GM18951 (cell line): ENCODE data around the gene DLK1.

Source experiments
- POLR2A ChIP-seq: IDR thresholded peaks from 4 replicates; pipeline ENCODE4 v1.6.1; 2011; ENCODE audit warnings: mild to moderate bottlenecking; ENCODE audit not compliant: insufficient read length, insufficient read depth; ENCODE audit errors: extremely low read depth
- in situ Hi-C: fragments of 300-500 bp; cut with MboI; formaldehyde crosslinking; loops from one replicate; pipeline ENCODE4 v1.12.0; 2022; ENCODE audit warnings: low sequenced_read_pairs, mixed read lengths, inconsistent platforms; ENCODE audit not compliant: unreplicated experiment

DLK1 gene

DNA sequence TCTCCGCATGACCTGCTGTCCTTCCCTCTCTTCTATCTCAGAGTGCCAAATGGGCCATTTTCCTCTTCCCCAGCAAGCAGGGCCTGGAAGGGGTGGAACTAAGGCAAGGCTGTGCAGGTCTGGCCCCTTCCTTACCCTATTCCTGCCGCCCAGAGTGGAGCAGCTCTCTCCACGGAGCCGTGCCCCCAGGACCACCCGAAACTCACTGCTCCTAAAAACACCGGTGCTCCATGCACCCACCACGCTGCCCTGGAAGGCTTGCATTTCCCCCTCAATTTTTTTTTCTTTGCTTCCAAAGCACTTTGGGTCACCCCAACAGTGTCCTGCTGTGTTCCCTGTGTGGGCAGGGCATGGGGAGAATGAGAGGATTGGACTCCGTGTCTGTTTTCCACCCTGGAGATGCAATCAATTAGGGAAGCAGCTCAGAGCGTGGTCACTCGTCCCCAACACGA, 50.7 kb downstream of the DLK1 start:
- TF ChIP-seq POLR2A: no peak
- in situ Hi-C loops: no loop called here

DNA sequence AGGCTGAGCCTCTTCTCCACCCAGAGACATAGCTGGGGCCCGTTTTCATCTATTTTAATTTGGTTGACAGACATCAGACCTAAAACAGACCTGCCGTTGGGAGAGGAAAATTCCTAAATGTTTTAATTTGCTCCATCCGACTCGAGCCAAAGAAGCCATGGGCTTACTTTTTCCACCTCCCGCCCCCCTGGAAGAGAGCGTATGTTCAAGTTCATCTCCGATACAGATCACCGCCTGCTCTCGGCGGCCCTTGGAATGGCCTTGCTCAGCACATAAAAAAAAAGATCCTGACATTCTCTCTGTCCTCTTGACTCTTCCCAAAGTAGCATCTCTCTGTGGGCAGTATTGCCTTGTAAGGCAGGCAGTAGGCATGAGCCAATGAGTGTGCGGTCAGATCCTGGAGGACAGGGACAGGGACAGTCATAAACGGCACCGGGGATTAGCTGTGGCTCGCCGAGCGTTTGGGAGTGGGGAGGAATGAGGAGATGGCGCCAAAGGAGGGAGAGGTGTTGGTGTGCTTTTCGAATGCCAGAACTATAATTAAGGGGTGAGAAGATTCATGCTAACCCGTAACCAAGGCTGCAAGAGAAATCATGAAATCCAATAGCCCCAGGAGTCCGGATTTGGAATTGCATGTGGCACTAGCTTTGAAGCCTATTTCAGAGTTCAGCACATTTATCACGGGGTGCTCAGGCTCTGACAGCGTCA, 51.3 kb downstream of the DLK1 start:
- in situ Hi-C loops: no loop called here
- no peak for TF ChIP-seq POLR2A

DNA sequence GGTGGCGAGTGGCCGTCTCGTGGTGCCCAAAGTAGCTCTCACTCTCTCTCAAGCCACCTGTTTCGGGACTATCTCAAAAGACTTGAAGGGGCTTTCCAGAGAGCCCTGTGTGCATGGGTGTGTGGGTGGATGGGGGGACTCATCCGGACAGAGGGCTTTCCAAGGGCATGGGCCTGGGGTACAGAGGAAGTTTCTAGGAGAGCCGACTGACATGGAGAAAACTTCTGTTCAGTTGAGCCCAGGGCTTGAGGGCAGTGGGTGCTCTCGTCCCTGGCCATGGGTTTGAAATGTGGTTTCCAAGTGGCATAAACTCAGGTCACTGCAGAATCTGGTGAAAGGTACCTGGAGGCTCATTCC, 51.8 kb downstream of the DLK1 start:
- in situ Hi-C loops: no loop called here
- TF ChIP-seq POLR2A: no peak

DNA sequence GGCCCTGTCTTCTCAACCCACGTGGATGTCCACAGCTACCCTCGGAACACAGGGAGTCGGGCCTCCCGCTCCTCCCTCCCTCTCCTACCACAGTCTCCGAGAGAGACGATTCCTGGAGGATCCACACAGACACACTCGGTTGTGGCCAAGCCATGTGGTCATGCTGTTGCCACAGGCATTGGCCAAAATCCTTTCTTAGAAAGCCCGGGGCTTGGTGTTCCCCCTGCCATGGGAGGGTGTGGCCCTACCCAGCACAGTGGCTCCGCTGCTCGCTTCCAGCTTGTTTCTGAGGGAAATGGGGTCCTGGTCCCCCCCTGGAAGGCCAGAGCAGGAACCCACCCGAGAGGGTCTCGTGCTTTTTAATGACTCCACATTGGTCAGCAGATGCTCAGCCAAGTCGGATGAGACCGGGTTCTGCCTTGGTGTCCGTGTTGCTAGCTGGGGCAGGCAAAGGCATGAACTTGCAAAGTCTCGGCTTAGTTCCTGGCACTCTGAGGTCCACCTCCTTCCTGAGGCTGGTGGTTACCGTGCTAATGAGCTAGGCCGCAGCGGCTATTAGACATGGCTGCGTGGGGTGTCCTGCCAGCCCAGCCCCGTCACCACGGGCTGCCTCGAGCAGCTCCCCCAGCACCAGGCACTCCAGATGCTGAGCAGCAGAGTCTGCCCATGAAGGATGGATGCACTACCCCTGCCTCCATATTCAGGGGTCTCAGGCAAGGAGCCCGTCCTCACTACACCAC, 52.4 kb downstream of the DLK1 start:
- TF ChIP-seq POLR2A: no peak
- in situ Hi-C loops: no loop called here

- in situ Hi-C loops: no loop called here
- TF ChIP-seq POLR2A: no peak
Measured at GRCh38 chr14:100779691-100780080, 53.0 kb downstream of the DLK1 start.

GRCh38 chr14:100780246-100780645, 53.6 kb downstream of the DLK1 start:
- in situ Hi-C loops: no loop called here
- no peak for TF ChIP-seq POLR2A

DNA sequence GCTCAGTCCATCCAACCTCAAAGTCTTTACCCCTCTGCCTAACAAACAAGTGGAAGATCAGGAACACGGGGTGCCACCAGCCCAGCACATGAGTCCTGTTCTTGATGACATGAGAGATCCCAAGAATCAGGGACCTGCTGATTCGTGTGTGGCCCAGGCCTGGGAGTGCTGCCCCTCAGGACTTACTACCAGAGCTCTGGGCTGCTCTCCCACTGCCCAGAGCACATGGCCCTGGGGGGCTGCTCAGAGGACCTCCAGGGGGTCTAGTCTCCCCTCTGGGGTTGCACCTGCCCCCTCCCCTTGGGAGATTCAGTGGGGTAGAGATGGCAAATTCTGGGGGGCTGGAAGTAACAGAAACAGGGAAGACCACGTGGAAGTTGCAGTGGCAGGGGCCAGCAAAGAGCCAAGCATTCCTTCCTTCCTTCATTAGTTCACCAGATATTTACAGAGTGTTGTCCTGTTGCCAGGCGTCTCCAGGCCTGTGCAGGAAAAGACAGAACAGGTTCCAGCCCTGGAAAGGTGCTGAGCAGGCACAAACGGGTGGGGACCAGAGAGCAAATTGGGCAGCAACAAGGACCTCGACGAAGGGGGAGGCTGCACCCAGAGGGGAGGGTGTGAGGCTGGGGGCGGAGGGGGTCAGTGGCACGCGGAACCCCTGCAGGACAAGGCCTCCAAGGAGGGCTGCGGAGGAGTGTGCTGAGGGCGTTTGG, 54.1 kb downstream of the DLK1 start:
- TF ChIP-seq POLR2A: no peak
- in situ Hi-C loops: no loop called here

DNA sequence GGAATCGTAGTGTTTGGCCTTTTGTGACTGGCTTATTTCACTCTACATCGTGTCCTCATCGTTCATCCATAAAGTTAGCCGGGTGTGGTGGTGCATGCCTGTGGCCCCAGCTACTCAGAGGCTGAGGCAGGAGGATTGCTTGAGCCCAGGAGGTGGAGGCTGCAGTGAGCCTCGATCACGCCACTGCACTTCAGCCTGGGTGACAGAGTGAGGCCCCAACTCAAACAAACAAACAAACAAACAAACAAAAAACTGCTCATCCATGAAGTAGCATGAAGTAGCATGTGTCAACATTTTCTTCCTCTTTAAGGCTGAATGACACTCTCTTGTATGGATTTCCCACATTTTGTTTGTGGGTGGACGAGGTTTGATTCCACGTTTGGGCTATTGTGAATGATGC, 55.3 kb downstream of the DLK1 start:
- in situ Hi-C loops: no loop called here
- TF ChIP-seq POLR2A: no peak

- TF ChIP-seq POLR2A: no peak
- in situ Hi-C loops: no loop called here
Measured at GRCh38 chr14:100782516-100783320, 56.0 kb downstream of the DLK1 start.

GRCh38 chr14:100783630-100784370, 57.1 kb downstream of the DLK1 start:
- TF ChIP-seq POLR2A: no peak
- in situ Hi-C loops: no loop called here

DNA sequence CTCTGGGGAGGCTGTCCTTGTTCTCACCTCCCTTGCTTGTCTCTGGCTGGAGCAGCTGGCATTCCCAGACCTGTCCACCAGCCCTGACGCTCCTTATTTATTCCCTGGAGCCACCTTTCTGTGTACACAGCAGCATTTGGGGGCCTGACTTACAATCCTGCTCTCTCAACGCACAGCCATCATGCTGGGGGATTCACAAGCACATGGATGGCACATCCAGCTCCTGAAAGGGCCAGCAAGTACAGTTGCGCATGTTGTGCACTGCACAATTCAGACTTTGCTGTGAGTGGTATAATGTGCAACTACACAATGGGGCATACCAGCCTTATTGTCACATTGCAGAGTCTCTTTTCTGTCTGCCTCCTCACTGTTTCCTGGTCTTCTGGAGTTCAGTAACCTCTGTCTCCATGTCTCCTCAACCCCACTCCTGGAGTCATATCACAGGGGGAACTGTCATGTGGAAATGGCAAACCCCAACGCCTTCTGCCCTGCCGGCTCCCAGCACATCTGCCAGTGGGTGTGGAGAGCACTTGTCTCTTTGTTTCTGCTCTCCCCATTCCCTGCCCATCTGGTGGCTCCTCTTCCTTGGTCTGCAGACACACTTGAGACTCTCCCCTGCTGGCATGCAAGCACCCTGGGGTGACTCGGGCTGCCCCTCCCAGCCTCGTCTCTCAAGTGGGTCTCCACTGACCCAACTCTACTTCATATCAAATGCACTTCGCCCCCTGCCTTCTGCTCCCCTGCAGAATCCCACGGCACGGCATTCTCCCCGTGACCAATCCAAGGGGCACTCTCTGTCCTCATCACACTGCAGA, 58.0 kb downstream of the DLK1 start:
- in situ Hi-C loops: no loop called here

DNA sequence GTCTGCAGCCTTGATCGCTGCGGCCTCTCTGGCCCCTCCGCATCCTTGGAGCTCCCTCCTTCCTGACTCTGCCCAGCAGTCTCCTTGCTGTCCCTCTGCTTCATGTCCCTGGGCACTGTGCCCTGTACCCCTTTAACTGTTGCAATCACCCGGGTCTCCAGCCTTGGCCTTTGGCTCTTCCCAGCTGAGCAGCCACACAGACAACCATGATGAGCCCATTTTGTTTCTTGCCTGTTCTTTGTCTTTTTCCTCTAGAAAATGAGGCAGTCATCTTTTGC, 58.6 kb downstream of the DLK1 start:
- TF ChIP-seq POLR2A: no peak
- in situ Hi-C loops: no loop called here

More for the DNA sequence above, 58.0 kb downstream of the DLK1 start:
- no peak for TF ChIP-seq POLR2A
